HG03520 (cell line): Measurements from ENCODE around the gene UNC13C.
"Not testable (repeated sequence)": the region's sequence is repeated elsewhere in the genome, so short reads cannot be mapped to it uniquely, and the experiment has no call there.

ENCODE experiments used
- ATAC-seq: cut with Tn5 transposase; IDR thresholded peaks from one replicate; pipeline ENCODE4 v1.9.1; 2021; ENCODE audit warnings: mild to moderate bottlenecking, moderate library complexity; ENCODE audit not compliant: unreplicated experiment

UNC13C gene

DNA sequence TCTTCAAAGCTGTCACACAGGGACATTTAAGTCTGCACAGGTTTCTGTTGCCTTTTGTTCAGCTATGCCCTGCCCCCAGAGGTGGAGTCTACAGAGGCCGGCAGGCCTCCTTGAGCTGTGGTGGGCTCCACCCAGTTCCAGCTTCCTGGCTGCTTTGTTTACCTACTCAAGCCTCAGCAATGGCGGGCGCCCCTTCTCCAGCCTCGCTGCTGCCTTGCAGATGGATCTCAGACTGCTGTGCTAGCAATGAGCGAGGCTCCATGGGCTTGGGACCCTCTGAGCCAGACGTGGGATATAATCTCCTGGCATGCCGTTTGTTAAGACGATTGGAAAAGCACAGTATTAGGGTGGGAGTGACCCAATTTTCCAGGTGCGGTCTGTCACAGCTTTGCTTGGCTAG is 472.0 kb downstream of the UNC13C start:
- not testable (repeated sequence) for ATAC-seq

DNA sequence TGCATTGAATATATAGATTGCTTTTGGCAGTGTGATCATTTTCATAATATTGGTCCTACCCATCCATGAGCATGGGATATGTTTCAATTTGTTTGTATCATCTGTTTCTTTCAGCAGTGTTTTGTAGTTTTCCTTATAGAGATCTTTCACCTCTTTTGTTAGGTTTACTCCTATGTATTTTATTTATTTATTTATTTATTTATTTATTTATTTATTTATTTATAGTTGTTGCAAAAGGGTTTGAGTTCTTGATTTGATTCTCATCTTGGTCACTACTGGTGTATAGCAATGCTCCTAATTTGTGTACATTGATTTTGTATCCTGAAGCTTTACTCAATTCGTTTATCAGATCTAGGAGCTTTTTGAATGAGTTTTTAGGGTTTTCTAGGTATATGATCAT is 478.2 kb downstream of the UNC13C start:
- no peak for ATAC-seq

- ATAC-seq = no peak
Measured at GRCh38 chr15:54462511-54462913, 484.3 kb downstream of the UNC13C start.

DNA sequence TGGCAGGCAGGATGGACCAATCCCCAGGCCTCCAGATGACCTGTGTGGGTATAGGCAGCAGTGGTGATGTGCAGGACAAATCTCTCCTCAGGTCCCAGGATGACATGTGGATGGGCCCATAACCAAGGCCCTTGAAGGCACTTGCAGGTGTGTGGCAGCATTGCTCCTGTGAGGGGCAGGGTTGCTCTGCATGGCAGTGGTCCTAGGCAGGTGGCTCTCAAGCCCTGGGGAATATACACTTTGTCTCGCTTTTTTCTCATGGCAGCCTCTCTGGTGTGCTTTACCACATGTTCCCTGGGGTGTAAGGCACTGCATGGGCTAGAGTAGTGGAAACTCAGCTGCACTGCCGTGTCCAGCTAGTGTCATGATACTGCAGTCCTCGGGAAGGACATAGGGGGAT is 503.6 kb downstream of the UNC13C start:
- no peak for ATAC-seq

DNA sequence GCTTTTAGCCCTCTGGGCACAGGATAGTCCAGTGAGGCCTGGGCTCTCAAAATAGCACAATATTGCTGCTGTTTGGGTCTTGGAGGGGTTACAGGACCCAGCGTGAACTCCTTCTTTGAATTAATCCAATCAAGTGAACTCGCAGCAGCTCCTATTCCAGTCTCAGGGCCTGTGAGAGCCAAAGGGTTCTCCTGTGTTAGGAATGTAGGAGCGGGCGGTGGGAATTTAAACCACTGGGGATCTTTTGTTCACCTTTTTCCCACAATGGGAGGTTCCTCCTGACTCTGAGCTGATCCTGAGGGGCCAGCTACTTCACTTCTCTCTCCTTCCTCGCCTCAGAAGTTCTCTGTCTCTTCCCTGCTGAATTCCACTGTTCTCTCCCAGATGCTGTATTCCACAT is 504.0 kb downstream of the UNC13C start:
- ATAC-seq = no peak

DNA sequence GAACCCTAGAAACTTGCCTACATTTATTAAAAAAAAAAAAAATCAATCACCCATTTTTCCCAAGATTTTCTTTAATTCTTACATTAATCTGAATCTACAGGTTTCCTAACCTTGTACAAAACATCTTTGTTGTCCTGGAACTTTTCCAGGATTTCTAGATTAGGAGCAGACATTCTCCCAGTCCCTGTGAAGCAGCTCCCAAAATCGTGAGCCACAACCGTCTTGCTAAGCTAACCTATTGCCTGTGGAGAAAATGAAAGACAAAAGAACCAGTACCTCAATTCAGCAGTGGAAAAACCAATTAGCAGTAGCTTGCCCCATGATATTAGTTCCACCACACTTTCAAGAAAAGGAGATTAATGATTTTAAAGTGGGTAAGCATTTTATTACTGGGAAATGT is 522.1 kb downstream of the UNC13C start:
- no peak for ATAC-seq

DNA sequence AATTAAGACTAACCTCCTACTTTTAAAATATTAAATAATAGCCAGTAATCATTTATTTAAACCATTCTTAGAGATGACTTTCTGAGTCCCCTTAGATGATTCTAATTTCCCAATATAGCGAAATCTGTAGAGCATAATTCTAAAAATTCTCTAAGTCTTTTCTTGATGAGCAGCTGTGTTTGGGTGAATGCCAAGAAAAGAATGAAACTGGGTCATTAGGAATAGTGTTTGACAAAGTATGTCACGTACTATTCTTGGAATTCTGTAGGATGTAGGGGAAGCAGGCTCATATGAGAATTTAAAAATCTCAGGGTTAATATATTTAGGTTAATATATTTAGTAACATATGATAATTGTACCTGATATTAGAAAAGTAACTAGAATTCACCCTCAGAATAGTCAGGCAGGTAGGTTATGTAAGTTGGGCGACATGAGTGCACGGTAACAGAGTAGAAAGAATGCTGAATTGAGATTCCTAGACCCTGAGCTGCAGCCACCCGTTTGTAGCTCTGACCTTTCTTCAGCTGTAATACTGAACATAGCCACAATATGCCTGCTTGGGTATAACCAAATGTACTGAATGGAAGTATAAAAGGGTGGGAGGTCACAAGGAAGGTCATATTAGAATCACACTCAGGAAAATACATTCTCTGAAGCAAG is 524.3 kb downstream of the UNC13C start:
- ATAC-seq = no peak

DNA sequence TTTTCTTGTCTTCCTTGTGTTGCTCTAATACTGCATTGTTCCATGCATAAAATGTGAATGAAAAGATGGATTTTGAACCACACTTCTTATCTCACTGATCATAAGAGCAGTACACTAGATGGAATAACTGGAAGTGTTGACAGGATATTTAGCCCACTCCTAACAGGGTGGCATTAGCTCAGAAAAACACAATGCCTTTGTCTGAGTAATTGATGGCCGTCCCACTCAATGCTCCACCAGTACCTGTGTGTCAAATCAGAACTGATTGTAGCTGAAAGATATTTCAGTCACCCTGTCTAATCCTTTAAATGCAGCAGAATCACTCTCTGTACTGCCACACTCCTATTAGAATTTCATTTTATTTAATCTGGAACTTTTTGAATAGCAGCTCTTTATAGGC is 526.5 kb downstream of the UNC13C start:
- ATAC-seq = no peak

DNA sequence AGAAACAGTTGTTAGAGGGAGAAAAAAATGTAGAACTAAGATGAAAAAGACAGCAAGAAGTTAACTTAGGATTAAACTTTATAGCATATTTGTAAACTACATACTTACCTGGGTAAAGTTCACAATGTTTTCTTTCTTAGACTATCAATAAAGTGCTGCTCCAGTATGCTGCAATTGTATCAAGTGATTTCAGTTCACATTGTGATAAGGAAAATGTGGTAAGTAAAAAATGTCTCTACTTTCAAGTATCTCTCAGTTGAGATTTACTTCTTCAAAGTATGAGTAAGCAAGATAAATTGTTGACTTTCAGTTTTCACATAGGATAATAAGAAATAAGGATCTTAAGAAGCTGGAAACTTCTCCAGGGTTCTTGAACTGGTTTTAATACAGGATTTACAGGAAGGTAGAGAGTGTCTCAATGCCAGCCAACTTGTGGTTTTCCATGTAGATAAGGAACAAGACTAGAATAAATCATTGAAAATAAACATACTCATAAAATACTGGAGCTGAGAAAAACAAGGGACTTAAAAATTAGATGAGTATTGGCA is 528.8 kb downstream of the UNC13C start:
- ATAC-seq = no peak

GRCh38 chr15:54514601-54515000 is 536.4 kb downstream of the UNC13C start:
- no peak for ATAC-seq

GRCh38 chr15:54515664-54516582 is 537.7 kb downstream of the UNC13C start:
- no peak for ATAC-seq

DNA sequence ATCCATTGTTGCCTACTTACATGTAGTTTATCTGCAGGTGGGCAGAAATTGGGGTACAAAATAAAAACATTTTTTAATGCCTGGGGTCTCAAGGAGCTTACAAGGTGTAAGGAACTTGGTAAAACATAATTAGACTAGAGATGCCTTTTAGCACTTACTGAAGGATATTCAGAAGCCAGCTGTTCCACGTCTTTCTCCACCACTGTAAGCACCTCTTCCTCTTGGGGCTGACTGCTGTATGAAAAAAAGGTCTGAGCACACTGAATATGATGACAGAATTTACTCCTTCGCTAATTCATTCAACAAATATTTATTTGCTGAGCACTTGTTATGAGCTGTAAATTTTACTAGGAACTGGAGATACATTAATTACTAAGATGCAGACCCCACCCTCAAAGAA is 539.1 kb downstream of the UNC13C start:
- ATAC-seq = no peak

DNA sequence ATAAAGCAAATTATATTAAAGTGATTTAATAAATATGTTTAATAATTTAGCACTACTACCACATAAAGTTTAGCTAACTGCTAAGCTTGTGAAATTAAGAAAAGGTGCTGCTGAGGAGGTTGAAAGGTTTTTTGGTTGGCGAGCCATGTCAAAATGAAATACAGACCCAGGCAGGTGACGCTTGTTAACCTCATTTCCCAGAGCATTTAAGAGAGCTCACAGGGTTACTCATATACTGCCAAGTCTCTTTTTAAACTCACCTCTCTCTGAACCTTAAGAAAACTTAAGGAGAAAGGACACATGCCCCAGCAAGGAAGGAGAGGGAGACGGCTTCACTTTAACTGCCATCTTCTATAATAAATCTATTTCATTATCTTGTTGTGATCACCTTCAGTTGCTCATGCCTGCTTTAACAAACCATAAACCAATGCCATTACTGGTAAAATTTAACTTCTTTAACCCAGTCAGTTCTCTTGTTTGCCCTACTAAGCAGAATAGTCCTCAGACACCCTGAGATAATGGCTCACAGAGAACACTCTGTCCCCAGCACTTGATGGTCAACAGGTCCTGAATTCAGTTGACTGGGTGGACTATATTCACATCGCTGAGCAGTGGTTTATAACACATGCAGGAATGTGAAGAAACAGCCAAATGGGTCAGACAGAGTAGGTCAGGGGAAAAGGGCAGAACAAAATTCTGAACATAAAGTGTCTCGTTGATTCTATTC is 540.1 kb downstream of the UNC13C start:
- no peak for ATAC-seq

GRCh38 chr15:54519577-54519976 is 541.3 kb downstream of the UNC13C start:
- peak; percentile 72 for ATAC-seq

DNA sequence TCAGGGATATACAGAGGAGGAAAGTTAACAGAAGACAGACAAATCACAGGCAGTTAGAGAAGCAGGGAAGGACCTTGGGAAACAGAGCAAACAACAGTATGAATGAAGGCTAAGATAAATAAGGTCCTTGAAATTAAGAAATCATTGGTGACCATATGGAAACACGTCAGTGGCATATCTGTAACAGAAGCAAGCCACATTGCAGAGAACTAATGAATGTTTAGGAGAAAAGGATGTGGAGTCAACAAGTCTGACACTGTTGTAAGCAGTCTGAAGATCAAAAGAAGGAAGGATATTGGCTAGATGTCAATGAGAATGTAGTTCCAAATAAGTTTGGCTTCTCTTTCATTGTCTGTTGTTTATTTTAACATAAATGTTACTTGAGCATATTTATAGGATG is 542.4 kb downstream of the UNC13C start:
- no peak for ATAC-seq

- no peak for ATAC-seq
Measured at GRCh38 chr15:54521206-54521605, 543.0 kb downstream of the UNC13C start.

- ATAC-seq = no peak
Measured at GRCh38 chr15:54528021-54528420, 549.8 kb downstream of the UNC13C start.

GRCh38 chr15:54540721-54541120 is 562.5 kb downstream of the UNC13C start:
- ATAC-seq = no peak

GRCh38 chr15:54547491-54547890 is 569.2 kb downstream of the UNC13C start:
- no peak for ATAC-seq

DNA sequence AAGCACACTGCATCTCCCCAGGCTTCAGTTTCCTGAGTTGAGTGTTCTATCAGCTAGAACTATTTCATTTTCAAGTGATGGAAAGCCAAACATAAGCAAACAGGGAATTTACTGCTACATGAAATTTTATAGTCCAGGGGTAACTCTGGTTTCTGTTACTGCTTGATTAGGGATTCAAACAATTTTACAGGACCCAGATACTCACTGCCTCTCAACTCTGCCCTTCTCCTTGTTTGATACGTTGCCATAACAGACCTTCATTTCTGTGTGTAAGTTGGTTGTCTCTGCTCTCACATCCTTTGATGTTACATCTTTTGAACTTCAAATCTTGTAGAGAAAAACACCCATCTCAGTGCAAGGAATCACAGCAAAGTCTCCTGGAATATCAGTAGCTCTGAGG is 572.7 kb downstream of the UNC13C start:
- ATAC-seq = no peak

- ATAC-seq = no peak
Measured at GRCh38 chr15:54556231-54556630, 578.0 kb downstream of the UNC13C start.
